Hindlimb muscle (tissue), 1 donor: Measurements from ENCODE around the gene WARS2. TPM values are rescaled to one million over a fixed set of nuclear protein-coding genes. Genes with fewer than 3 reads are reported as not detected.
A peak's percentile ranks its signal among the peaks of the same experiment; 100 is the strongest.

Source experiments
- DNase-seq: peaks from one replicate; pipeline ENCODE4 v3.0.0-alpha.2; 2013
- polyA plus RNA-seq: library from polyadenylated mRNA; unstranded; fragments of 120-200 nt; gene quantifications from one replicate; pipeline ENCODE4 v1.2.1, GENCODE V29; 2013; ENCODE audit not compliant: insufficient read length

The WARS2 gene
- polyA plus RNA-seq, 1 donor: 20.4 TPM

DNA sequence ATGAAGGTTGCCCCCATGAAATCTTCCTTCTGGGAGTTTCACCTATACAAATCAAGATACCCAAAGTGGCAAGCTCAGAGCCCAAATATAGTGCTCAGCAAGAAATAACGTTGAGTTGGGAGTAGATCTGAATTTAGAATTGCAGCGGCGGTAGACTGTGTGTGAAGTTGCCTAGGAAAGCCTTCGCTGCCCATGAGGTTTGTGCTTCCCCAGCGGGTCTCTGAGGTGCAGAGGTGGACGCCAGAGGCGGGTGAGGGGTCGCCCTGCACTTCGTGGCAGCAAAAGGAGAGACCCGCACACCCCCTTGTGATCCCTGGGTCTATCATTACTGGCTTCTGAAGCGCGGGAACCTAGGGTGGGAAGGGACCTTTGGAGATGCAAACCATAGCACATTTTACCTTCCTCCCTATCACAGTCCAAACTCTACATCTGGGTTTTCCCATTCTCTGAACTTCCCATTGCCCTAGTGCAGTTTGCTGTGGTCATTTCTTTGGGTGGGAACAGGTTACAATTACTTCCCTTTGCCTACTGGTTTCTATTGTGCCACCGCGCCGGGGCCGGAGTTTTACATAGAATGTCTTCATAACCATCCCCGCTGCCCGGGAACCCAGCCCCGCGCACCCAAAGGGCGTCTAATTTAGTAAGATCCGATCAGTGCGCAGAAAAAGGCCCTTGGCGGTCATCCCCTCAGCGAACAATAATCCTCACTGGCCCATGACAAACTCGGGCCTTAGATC lies 157.5 kb downstream of the WARS2 start:
- peak; percentile 48 for DNase-seq

DNA sequence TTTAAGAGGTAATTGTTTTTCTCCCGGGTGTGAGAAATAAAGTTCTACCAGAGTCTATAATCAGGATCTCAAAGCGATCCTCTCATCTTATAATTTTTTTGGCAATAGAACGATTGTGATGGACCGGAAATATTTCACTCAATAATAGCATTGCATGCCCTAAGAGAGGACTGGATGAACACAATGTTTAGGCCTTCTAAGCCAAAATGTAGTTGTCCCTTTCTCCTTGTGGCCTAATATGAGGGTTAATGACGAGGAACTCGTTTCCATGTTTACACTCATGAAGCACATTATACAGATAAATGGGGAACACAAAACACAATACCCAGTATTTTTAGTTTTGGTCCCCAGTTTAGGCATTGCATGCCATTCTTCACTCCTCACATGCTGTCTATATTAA lies 158.2 kb downstream of the WARS2 start:
- DNase-seq: no peak

DNA sequence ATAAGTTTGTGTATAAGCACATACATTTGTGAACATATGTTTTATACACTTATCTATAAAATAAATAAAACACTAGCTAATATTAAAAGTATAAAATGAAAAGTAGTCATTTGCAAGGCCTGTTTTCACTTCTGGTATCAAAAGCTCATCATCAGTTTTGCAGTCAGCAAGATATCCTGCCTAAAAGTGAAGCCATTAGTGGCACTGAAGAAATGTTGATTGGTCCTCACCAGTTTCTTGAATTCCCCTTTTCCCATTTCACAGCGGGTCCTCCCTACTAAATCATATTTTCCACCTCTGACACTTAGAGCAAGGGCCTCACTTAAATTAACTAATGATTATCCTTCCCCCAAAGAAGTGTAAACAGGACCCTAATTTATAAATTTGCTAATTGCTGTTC lies 159.0 kb downstream of the WARS2 start:
- DNase-seq: no peak

Other genes with a start within 250 kb of the WARS2 start
- gene TBX15, start 152.3 kb downstream of the WARS2 start, polyA plus RNA-seq: 61.2 TPM
- not detected for gene HAO2, start 228.1 kb upstream of the WARS2 start, polyA plus RNA-seq